ENCODE data around the gene DNAJC8. TPM values are rescaled to one million over a fixed set of nuclear protein-coding genes. Genes with fewer than 3 reads are reported as not detected.

The DNAJC8 gene
- total RNA-seq: 10 to 100 TPM; 48.3 to 72.2 (median 64.1) TPM

DNA sequence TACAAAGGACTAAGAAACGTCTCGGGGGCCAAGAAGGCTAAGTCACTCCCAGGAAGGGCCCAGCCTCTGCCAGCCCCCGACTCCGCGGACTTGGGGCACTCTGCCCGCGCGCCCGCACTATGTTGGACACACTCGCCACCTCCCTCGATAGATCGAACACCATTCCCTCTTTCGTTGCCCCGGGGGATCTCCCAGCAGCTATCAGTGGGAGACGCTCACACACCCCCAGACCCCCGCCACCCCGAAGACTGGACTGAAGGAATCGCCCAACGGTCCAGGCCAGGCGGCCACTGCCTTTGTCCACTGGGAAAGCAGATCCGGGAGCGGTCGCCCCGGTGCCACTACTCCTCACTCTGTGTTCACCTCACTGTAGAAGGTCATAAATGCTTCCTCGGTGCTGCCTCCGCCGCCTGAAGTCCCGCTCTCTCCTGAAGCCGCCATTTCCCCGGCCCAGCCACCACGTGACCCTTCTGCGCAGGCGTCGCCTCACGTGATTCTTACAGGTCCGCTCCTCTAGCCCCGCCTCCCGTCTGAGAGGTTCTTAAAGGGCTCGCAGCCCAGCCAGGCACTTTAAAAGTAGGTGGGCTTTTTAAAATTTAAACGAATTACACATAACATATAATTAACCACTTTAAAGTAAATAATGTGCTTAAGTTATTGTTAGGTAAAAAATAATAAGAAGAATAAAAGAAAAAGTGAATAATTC lies at the start of gene DNAJC8:
DNAJC8 (minus strand) TSS at position 472 of the 706 bp plus-strand sequence; CDS start at position 441, 31 bp downstream.
- ATAC-seq (ENCODE audit: low FRiP score) (peak; percentile 51), DNase-seq (ENCODE audit: low spot score) (peak; percentile 98)
- TF ChIP-seq, protein P1, sequence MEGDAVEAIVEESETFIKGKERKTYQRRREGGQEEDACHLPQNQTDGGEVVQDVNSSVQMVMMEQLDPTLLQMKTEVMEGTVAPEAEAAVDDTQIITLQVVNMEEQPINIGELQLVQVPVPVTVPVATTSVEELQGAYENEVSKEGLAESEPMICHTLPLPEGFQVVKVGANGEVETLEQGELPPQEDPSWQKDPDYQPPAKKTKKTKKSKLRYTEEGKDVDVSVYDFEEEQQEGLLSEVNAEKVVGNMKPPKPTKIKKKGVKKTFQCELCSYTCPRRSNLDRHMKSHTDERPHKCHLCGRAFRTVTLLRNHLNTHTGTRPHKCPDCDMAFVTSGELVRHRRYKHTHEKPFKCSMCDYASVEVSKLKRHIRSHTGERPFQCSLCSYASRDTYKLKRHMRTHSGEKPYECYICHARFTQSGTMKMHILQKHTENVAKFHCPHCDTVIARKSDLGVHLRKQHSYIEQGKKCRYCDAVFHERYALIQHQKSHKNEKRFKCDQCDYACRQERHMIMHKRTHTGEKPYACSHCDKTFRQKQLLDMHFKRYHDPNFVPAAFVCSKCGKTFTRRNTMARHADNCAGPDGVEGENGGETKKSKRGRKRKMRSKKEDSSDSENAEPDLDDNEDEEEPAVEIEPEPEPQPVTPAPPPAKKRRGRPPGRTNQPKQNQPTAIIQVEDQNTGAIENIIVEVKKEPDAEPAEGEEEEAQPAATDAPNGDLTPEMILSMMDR (IDR thresholded peaks at IDR 0.05): no peak

- TF ChIP-seq, protein P1 (IDR thresholded peaks at IDR 0.05): no peak
- DNase-seq (ENCODE audit: low spot score) (no peak), ATAC-seq (ENCODE audit: low FRiP score) (no peak)
Measured at GRCh38 chr1:28281608-28282425, 49.0 kb upstream of the DNAJC8 start.

- TF ChIP-seq, protein P1 (IDR thresholded peaks at IDR 0.05): no peak
- ATAC-seq (ENCODE audit: low FRiP score) (peak; percentile 22), DNase-seq (ENCODE audit: low spot score) (no peak)
Measured at GRCh38 chr1:28280977-28281381, 48.1 kb upstream of the DNAJC8 start.

DNA sequence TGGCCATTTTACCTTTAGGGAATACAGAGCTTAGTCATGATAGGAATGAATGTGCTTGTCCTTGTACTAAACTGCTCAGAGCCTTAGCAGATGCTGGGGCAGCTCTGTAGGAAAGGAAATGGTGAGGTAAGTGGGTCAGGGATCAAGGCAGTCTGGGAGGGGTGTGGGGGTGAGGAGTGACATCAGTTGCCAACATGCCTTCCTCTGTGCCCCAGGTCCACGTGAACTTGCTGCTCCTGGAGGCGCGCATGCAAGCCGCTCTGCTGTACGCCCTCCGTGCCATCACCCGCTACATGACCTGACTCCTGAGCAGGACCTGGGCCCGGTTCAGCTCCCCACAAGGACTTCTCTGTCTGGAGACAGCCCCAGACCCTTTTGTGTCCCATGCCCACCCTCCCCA lies 47.7 kb upstream of the DNAJC8 start:
- TF ChIP-seq, protein P1 (IDR thresholded peaks at IDR 0.05): no peak
- no peak for DNase-seq (ENCODE audit: low spot score)
- peak; percentile 52 for ATAC-seq (ENCODE audit: low FRiP score)

DNA sequence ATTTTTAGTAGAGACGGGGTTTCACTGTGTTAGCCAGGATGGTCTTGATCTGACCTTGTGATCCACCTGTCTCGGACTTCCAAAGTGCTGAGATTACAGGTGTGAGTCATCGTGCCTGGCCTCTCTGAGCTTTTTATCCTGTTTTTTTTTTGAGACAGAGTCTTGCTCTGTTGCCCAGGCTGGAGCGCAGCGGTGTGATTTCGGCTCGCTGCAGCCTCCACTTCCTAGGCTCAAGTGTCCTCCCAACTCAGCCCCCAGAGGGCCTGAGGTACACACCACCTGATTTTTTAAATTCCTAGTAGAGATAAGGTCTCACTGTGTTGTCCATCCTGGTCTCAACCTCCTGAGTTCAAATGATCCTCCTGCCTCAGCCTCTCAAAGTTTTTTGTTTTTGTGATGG lies 46.9 kb upstream of the DNAJC8 start:
- TF ChIP-seq, protein P1 (IDR thresholded peaks at IDR 0.05): no peak
- ATAC-seq (ENCODE audit: low FRiP score) (no peak), DNase-seq (ENCODE audit: low spot score) (no peak)

- ATAC-seq (ENCODE audit: low FRiP score) (no peak), DNase-seq (ENCODE audit: low spot score) (no peak)
- TF ChIP-seq, protein P1 (IDR thresholded peaks at IDR 0.05): no peak
Measured at GRCh38 chr1:28278763-28279162, 45.9 kb upstream of the DNAJC8 start.
